CD8-positive, alpha-beta memory T cell (primary cell): ENCODE measurements around the gene FGF3. TPM values are rescaled to one million over a fixed set of nuclear protein-coding genes. Genes with fewer than 3 reads are reported as not detected.

Source experiments
- CTCF ChIA-PET: fragments of 350-600 bp; sonication (Branson Sonifier 250); formaldehyde crosslinking; loops from one replicate; lab custom pipeline; 2021; ENCODE audit warnings: antibody characterized with exemption; lab: Charles Lee
- POLR2A ChIA-PET: fragments of 350-600 bp; sonication (Branson Sonifier 250); formaldehyde crosslinking; loops from one replicate; lab custom pipeline; 2021; ENCODE audit warnings: antibody characterized with exemption; lab: Charles Lee
- DNase-seq, 5 donors: peaks; one replicate each; pipeline versions ENCODE4 v3.0.0 to v3.0.0-alpha.2; 2020 to 2022; ENCODE audit warnings: mixed read lengths in 1 of 5
- H3K27ac ChIP-seq: one replicate; pipeline ENCODE4 v1.7.0; 2013; ENCODE audit warnings: low read depth, mild to moderate bottlenecking, low read length, moderate library complexity
- H3K27me3 ChIP-seq: 2 replicates; pipeline ENCODE4 v1.7.0; 2013; ENCODE audit warnings: low read length, mild to moderate bottlenecking; ENCODE audit not compliant: insufficient read depth, poor library complexity, severe bottlenecking
- H3K36me3 ChIP-seq: 2 replicates; pipeline ENCODE4 v1.7.0; 2013; ENCODE audit warnings: mild to moderate bottlenecking, low read length, moderate library complexity; ENCODE audit not compliant: insufficient read depth
- H3K4me1 ChIP-seq: 2 replicates; pipeline ENCODE4 v1.7.0; 2013; ENCODE audit warnings: mild to moderate bottlenecking, low read length, moderate library complexity; ENCODE audit not compliant: insufficient read depth
- H3K4me3 ChIP-seq: 2 replicates; pipeline ENCODE4 v1.7.0; 2013; ENCODE audit warnings: mild to moderate bottlenecking, low read length
- H3K9me3 ChIP-seq: 2 replicates; pipeline ENCODE4 v1.7.0; 2013; ENCODE audit warnings: mild to moderate bottlenecking, low read length
- H3K27ac Mint-ChIP-seq, 8 donors: one replicate each; pipeline ENCODE4 v1.8.0; 2020 to 2021; ENCODE audit warnings: mixed read lengths in 8 of 8, mild to moderate bottlenecking in 6 of 8, inconsistent platforms in 3 of 8, moderate library complexity in 3 of 8
- H3K27me3 Mint-ChIP-seq, 2 donors: one replicate each; pipeline ENCODE4 v1.8.0; 2020 to 2021; ENCODE audit warnings: mixed read lengths in 2 of 2, mild to moderate bottlenecking in 1 of 2, moderate library complexity in 1 of 2
- H3K36me3 Mint-ChIP-seq, 3 donors: one replicate each; pipeline ENCODE4 v1.8.0; 2020 to 2021; ENCODE audit warnings: mixed read lengths in 3 of 3, inconsistent platforms in 1 of 3, mild to moderate bottlenecking in 1 of 3
- H3K4me1 Mint-ChIP-seq, 3 donors: one replicate each; pipeline ENCODE4 v1.8.0; 2020 to 2021; ENCODE audit warnings: mixed read lengths in 3 of 3, inconsistent platforms in 1 of 3, mild to moderate bottlenecking in 1 of 3
- H3K4me3 Mint-ChIP-seq, 7 donors: one replicate each; pipeline ENCODE4 v1.8.0; 2020 to 2021; ENCODE audit warnings: mixed read lengths in 7 of 7, mild to moderate bottlenecking in 6 of 7, moderate library complexity in 4 of 7, inconsistent platforms in 2 of 7
- H3K9me3 Mint-ChIP-seq, 5 donors: one replicate each; pipeline ENCODE4 v1.8.0; 2020 to 2022; ENCODE audit warnings: mixed read lengths in 5 of 5, mild to moderate bottlenecking in 3 of 5, moderate library complexity in 2 of 5, inconsistent platforms in 1 of 5
- polyA plus RNA-seq: library from polyadenylated mRNA; unstranded; fragments of 300-500 nt; fragmentation: Illumina TruSeq; gene quantifications from one replicate; pipeline ENCODE4 v1.2.3, GENCODE V29; 2021
- total RNA-seq, 2 experiments: library from RNA; stranded (reverse); gene quantifications; one replicate each; pipeline ENCODE4 v1.2.3, GENCODE V29; 2021

FGF3 gene
- total and polyA plus RNA-seq, 3 experiments from 2014 or later: not detected

GRCh38 chr11:69791276-69792180, 27.7 kb downstream of the FGF3 start:
- CTCF ChIA-PET: no interaction called here
- no peaks in the 10 kb centered on the region for H3K36me3 Mint-ChIP-seq

GRCh38 chr11:69788956-69789355, 30.3 kb downstream of the FGF3 start:
- Histone ChIP-seq H3K36me3 (no peaks in the 10 kb centered on the region), H3K9me3 (no peaks in the 10 kb centered on the region), H3K4me3 (no peak overlapping the region), H3K27me3 (no peaks in the 10 kb centered on the region), H3K27ac (no peak overlapping the region), H3K4me1 (no peaks in the 10 kb centered on the region)
- Mint-ChIP-seq H3K9me3 (no peaks in the 10 kb centered on the region), H3K36me3 (no peaks in the 10 kb centered on the region), H3K4me1 (no peaks in the 10 kb centered on the region), H3K4me3 (no peak overlapping the region), H3K27ac (no peak overlapping the region), H3K27me3 (peaks cover 3 to 7% of the 10 kb centered on the region in 2 donors)
- POLR2A ChIA-PET: no interaction called here
- CTCF ChIA-PET: no interaction called here
- DNase-seq: no peak

More at GRCh38 chr11:69791276-69792180, 27.7 kb downstream of the FGF3 start:
- H3K27me3 ChIP-seq: no peaks in the 10 kb centered on the region
- no peaks in the 10 kb centered on the region for H3K4me1 Mint-ChIP-seq
- H3K9me3 Mint-ChIP-seq: no peaks in the 10 kb centered on the region
- H3K27ac ChIP-seq: no peak overlapping the region
- no peaks in the 10 kb centered on the region for H3K9me3 ChIP-seq
- H3K36me3 ChIP-seq: no peaks in the 10 kb centered on the region
- no peak overlapping the region for H3K27ac Mint-ChIP-seq
- H3K4me3 ChIP-seq: no peak overlapping the region
- H3K4me3 Mint-ChIP-seq: no peak overlapping the region
- DNase-seq: no peak
- no peaks in the 10 kb centered on the region for H3K4me1 ChIP-seq
- peaks cover 3% of the 10 kb centered on the region in 2 donors for H3K27me3 Mint-ChIP-seq
- POLR2A ChIA-PET: no interaction called here

GRCh38 chr11:69787906-69788305, 31.3 kb downstream of the FGF3 start:
- CTCF ChIA-PET: no interaction called here

GRCh38 chr11:69787457-69787856, 31.8 kb downstream of the FGF3 start:
- no peaks in the 10 kb centered on the region for H3K4me1 Mint-ChIP-seq
- H3K36me3 ChIP-seq: no peaks in the 10 kb centered on the region
- H3K27ac ChIP-seq: no peak overlapping the region
- H3K4me1 ChIP-seq: no peaks in the 10 kb centered on the region
- CTCF ChIA-PET: no interaction called here
- H3K9me3 ChIP-seq: no peaks in the 10 kb centered on the region
- H3K9me3 Mint-ChIP-seq: no peaks in the 10 kb centered on the region
- no peak overlapping the region for H3K4me3 ChIP-seq
- H3K36me3 Mint-ChIP-seq: no peaks in the 10 kb centered on the region
- POLR2A ChIA-PET: no interaction called here
- no peak overlapping the region for H3K4me3 Mint-ChIP-seq
- H3K27me3 ChIP-seq: no peaks in the 10 kb centered on the region
- H3K27me3 Mint-ChIP-seq: peaks cover 3 to 11% of the 10 kb centered on the region in 2 donors
- no peak overlapping the region for H3K27ac Mint-ChIP-seq
- DNase-seq: no peak

More at GRCh38 chr11:69787906-69788305, 31.3 kb downstream of the FGF3 start:
- DNase-seq: no peak
- Mint-ChIP-seq H3K36me3 (no peaks in the 10 kb centered on the region), H3K27ac (no peak overlapping the region), H3K27me3 (peaks cover 3 to 8% of the 10 kb centered on the region in 2 donors), H3K9me3 (no peaks in the 10 kb centered on the region), H3K4me3 (no peak overlapping the region), H3K4me1 (no peaks in the 10 kb centered on the region)
- no peaks in the 10 kb centered on the region for H3K9me3 ChIP-seq
- no peak overlapping the region for H3K27ac ChIP-seq
- POLR2A ChIA-PET: no interaction called here
- no peaks in the 10 kb centered on the region for H3K36me3 ChIP-seq
- no peaks in the 10 kb centered on the region for H3K4me1 ChIP-seq
- H3K27me3 ChIP-seq: no peaks in the 10 kb centered on the region
- H3K4me3 ChIP-seq: no peak overlapping the region

GRCh38 chr11:69781241-69781640, 38.0 kb downstream of the FGF3 start:
- Mint-ChIP-seq H3K9me3 (no peaks in the 10 kb centered on the region), H3K4me1 (no peaks in the 10 kb centered on the region), H3K36me3 (no peaks in the 10 kb centered on the region), H3K27ac (no peak overlapping the region), H3K27me3 (peaks cover 4 to 24% of the 10 kb centered on the region in 2 donors), H3K4me3 (no peak overlapping the region)
- Histone ChIP-seq H3K4me1 (no peaks in the 10 kb centered on the region), H3K9me3 (no peaks in the 10 kb centered on the region), H3K36me3 (no peaks in the 10 kb centered on the region), H3K4me3 (no peak overlapping the region), H3K27ac (no peak overlapping the region), H3K27me3 (no peaks in the 10 kb centered on the region)
- ChIA-PET POLR2A (no interaction called here), CTCF (no interaction called here)
- DNase-seq: no peak

- POLR2A ChIA-PET: no interaction called here
- CTCF ChIA-PET: interaction anchor here (0.8 kb wide), 1 partner anchor 23 kb away, joined by 3 read pairs; no protein-coding TSS in a partner anchor
These were observed 40.8 kb downstream of the FGF3 start for GRCh38 chr11:69778373-69778772.

GRCh38 chr11:69775163-69775755, 44.0 kb downstream of the FGF3 start, which contains the start of gene FGF4:
Gene FGF4, minus strand, starts transcription at chr11:69775341. Its CDS starts 257 bp downstream, at chr11:69775084.
- DNase-seq: no peak
- H3K27me3 ChIP-seq: no peaks in the 10 kb centered on the region
- peaks cover 5 to 37% of the 10 kb centered on the region in 2 donors for H3K27me3 Mint-ChIP-seq
- no peaks in the 10 kb centered on the region for H3K9me3 ChIP-seq
- H3K27ac ChIP-seq: no peak within 1 kb of the TSS
- ChIA-PET POLR2A (no interaction called here), CTCF (no interaction called here)
- H3K36me3 ChIP-seq: no peaks in the 10 kb centered on the region
- no peak within 1 kb of the TSS for H3K4me3 ChIP-seq
- no peaks in the 10 kb centered on the region for H3K4me1 ChIP-seq
- H3K27ac Mint-ChIP-seq: no peak within 1 kb of the TSS
- H3K4me3 Mint-ChIP-seq: no peak within 1 kb of the TSS
- H3K4me1 Mint-ChIP-seq: no peaks in the 10 kb centered on the region
- H3K36me3 Mint-ChIP-seq: no peaks in the 10 kb centered on the region
- no peaks in the 10 kb centered on the region for H3K9me3 Mint-ChIP-seq

More at GRCh38 chr11:69778373-69778772, 40.8 kb downstream of the FGF3 start:
- no peak overlapping the region for H3K27ac ChIP-seq
- no peaks in the 10 kb centered on the region for H3K9me3 Mint-ChIP-seq
- no peaks in the 10 kb centered on the region for H3K4me1 ChIP-seq
- no peak overlapping the region for H3K27ac Mint-ChIP-seq
- peaks cover 4 to 29% of the 10 kb centered on the region in 2 donors for H3K27me3 Mint-ChIP-seq
- H3K9me3 ChIP-seq: no peaks in the 10 kb centered on the region
- no peaks in the 10 kb centered on the region for H3K36me3 Mint-ChIP-seq
- no peak for DNase-seq
- no peaks in the 10 kb centered on the region for H3K4me1 Mint-ChIP-seq
- no peak overlapping the region for H3K4me3 ChIP-seq
- H3K36me3 ChIP-seq: no peaks in the 10 kb centered on the region
- no peaks in the 10 kb centered on the region for H3K27me3 ChIP-seq
- H3K4me3 Mint-ChIP-seq: no peak overlapping the region
